GM12892 (cell line): ENCODE measurements around the gene LTB.

ENCODE experiments used
- DNase-seq: peaks from one replicate; pipeline ENCODE4 v3.0.0; 2011; ENCODE audit not compliant: insufficient read length
- FAIRE-seq: peaks from 2 replicates; lab custom pipeline; 2011; peaks lifted over from hg19 to GRCh38; lab: Jason Lieb, UNC
- POLR2A ChIP-seq: IDR thresholded peaks from 2 replicates; pipeline ENCODE4 v1.6.1; 2011; ENCODE audit warnings: low read depth, low read length, control low read depth
- POLR2AphosphoS5 ChIP-seq: IDR thresholded peaks from 2 replicates; pipeline ENCODE4 v1.6.1; 2011; ENCODE audit warnings: low read depth, low read length, control low read depth
- TAF1 ChIP-seq: IDR thresholded peaks from 2 replicates; pipeline ENCODE4 v1.6.1; 2011; ENCODE audit warnings: low read depth, mild to moderate bottlenecking, control low read depth, low read length, borderline replicate concordance

Gene LTB

DNA sequence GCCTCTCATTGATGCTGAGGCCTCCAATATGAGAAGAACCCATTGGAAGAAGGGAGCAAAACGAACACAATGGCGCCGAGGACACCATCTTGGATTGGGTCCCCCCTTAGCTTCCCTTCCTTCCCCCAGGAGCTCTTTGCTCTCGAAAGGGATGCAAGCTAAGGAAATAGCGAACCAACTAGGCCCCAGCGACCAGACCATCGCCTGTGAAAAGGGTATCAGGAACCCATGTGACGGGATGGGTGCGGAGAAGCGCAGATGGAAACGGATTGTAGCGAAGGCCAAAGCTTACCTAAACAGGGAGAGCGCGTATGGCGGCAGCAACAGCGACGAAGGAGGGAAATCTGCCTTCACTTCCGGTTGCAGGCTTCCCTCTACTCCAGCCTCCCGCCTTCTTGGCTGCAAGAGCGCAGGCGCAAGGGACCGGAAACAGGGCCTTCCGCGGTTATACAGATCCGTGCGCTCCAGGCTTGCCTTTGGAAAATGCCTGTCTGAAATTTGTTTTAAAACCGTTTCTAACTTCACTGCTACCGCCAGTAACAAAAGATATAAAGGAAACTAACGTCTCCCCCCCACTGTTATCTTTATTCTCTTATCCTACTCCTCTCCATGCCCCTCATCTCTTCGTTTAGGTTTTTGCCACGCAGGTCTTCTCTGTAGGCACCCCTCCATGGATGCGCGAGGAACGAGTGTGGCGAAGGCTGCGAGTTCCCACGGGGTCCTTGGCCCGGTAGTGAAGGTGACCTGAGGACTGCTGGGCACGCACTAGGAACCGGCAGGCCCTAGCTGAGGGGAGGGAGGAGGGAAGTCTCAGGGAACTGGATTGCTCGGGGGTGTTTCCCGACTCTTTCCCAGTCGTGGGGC, 40.3 kb downstream of the LTB start, which contains the start of gene DDX39B:
TSS of gene DDX39B (minus strand) at position 346 of the 864 bp plus-strand sequence. CDS start 1,471 bp downstream, outside the sequence.
- FAIRE-seq (peak; percentile 92), DNase-seq (peak; percentile 76)
- peak; percentile 99 for TF ChIP-seq POLR2AphosphoS5
- TF ChIP-seq TAF1: peak; percentile 100
- TF ChIP-seq POLR2A: peak; percentile 98

DNA sequence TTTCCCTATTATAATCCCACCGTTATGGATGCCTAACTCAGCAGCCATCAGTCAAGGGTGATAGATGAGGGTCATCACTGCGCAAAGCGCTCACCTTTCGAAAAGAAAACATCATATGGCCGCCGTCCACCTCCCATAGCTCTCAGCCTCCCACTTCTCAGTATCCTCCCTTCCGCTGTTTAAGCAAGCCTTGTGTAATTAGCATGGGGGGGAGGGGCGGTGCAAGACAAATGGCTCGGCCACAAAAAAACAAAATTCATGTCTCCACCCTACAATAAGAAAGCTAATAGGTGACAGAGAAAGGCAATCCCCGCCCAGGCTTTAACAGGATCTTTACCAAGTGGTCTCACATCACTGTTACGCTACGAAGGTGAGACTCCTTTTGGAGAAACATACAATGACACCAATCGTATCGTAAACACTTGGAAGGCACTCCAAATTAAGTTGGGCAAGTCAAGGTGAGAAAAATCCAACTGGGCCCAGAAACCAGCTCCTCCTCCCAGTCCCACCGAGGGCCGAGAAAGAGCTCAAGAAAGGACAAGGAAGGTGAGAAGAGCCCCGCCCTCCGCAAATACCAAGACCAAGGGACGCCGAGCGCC, 41.1 kb downstream of the LTB start:
- FAIRE-seq (peak; percentile 48), DNase-seq (no peak)
- TF ChIP-seq POLR2A: no peak
- no peak for TF ChIP-seq TAF1
- no peak for TF ChIP-seq POLR2AphosphoS5

DNA sequence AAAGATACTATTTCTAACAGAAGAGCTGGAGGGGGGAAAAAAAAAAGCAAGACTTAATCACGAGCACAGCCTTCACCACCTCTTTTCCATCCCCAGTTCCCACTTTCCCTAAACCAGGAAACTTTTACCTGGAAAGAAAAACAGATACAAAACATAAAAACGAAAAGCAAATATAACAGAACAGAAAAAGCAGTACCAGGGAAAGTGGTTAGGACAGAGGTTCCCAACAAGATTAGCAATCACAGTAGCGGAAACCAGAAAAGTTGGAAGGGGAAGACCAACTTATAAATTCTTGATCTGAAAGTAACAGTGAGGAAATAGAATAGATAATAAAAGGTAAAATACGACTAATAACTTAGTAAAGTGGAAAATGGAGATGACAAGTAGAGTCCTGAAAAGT, 41.6 kb downstream of the LTB start:
- DNase-seq (no peak), FAIRE-seq (no peak)
- TF ChIP-seq POLR2A: no peak
- TF ChIP-seq POLR2AphosphoS5: no peak
- TF ChIP-seq TAF1: no peak

DNA sequence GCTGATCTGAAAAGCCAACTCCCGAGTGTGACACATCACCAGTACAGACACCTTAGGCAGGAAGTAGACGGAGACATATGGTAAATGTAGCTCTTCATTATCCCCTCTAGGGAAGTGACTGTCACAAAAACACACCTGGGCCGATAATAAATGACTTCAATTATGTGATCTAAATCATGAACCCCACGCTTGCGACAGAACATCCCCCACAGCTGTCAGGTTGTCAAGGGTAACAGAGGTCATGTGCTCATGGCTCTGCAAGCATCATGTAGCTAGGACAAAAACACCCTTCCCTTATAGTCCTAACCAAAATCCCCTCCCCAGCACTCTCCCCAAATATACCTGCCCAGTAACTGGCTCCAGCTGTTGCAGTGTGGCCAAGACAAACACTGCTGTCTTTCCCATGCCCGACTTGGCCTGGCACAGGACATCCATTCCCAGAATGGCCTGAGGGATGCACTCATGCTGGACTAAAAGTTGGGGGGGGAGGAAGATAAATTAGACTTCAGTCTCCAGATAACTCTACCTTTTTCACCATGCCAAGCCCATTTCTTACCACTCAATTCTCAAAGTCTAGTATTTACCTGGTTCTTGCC, 43.3 kb downstream of the LTB start:
- no peak for DNase-seq
- TF ChIP-seq TAF1: no peak
- TF ChIP-seq POLR2AphosphoS5: no peak
- TF ChIP-seq POLR2A: no peak
- FAIRE-seq: no peak

DNA sequence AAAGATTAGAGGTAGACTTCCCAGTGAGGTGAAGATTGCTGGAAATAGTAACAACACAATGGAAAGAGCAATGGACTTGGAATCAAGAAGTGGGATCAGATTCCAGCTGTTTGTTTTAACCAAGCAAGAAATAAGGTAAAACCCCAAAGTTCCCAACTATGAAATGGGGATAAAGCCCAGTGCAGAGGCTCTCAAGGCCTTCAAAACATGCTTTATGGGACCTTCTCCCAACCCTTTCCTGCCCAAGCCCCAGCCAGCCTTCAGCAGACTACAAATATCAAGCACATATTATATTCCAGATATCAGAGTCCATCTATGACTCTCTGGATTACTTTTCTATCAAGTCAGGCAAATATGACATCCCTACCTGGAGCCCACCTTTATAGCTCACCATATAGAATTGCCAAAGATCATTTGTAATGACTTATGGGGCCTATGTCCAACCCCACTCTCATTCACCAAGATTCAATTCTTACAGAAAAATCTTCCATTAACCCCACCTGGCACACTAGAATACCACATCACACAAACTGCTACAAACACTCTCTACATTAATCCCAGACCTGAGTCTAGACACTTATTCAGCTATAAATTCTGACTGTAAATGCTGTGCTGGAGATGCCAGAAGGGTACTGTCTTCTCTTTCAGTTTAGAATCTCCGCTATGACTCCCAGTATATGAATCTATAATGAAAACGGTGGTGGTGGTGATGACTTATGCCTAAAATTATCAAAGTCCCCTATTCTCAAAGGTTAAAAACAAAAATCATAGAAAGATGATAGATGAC, 46.5 kb downstream of the LTB start:
- TF ChIP-seq POLR2A (peak; percentile 32; the same call in 1 of the 2 replicates), POLR2AphosphoS5 (no peak)
- DNase-seq (no peak), FAIRE-seq (no peak)

DNA sequence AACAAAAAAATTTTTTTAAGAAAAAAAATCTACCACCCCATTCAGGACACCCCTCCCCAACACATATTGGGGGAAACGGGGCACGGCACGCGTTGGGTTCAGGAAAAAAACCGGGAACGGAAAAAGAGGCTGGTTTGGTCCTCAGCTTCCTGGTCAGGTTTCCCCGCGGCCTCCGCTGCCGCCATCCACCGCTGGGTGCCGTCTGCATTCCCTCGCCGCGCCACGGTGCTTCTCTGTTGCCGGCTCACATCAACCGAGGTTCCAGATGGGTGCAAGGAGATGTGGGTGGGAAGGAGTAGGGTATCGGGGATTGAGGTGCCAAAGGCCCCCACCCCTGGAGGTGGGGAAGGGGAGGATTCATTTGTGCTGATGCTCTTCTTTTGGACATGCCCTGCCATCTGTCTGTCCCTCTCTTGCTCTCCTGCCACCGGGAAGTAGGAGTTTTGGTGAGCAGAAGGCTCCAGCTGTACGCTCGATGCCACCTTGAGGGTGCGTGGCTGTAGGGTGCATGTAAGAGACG, 47.6 kb downstream of the LTB start:
- DNase-seq: no peak
- no peak for FAIRE-seq
- TF ChIP-seq TAF1: no peak
- TF ChIP-seq POLR2AphosphoS5: no peak
- no peak for TF ChIP-seq POLR2A

DNA sequence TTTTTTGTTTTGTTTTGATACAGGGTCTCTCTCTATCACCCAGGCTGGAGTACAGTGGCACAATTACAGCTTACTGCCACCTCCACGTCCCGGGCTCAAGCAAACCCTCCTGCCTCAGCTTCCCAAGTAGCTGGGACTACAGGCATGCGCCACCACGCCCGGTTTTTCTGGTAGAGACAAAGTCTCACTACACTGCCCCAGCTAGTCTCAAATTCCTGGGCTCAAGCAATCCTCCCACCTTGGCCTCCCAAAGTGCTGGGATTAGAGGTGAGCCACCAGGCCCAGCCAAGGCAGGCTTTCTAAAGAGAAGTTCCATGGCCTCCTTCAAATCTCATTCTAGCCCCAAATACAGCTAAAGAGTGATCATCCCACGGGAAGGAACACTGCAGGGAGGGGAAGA, 48.2 kb downstream of the LTB start:
- no peak for FAIRE-seq
- peak; percentile 44; the same call in 1 of the 2 replicates for TF ChIP-seq POLR2A
- TF ChIP-seq POLR2AphosphoS5: no peak

GRCh38 chr6:31533455-31533841, 48.8 kb downstream of the LTB start:
- no peak for DNase-seq
- 0 out of 2 replicates have a peak, but pooled peaks have one; percentile 19 for TF ChIP-seq POLR2AphosphoS5
- no peak; the same call in 1 of the 2 replicates for TF ChIP-seq POLR2A
- FAIRE-seq: no peak

More for the DNA sequence above, 48.2 kb downstream of the LTB start:
- DNase-seq: no peak

DNA sequence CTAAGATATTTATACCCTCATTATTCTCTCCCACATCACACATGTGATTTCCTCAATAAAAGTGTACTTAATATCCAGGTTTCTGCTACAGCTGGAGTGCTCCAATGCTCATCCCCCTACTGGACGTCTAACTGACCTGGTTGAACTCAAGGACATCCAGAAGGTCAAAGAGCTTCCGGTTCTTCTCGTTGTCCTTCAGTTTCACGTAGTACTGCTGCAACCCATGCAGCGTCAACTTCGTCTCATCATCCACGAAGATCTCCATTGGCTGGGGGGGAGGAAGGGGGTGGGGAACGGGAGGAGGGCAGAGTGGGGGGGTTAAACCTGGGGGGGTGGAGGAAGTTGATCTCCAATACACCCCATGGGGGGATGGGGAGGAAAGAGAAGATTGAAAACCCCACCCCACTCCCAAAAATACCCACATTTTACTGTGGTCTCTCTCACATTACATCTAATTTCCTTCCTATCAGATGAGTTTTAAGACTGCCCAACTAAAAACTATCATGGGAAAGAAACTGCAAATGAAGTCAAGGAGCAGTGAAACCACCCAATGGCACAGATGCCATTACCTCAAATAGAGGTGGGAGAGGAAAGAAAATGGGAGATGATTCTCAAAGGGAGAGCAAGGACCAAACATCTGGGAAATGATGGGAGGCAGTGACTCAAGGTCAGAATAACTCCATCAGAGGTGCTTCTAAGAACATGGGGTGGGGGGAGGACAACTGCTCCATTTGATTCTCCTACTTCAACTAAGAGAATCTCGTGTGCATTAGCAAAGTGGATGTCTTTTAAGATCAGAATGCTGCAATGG, 49.4 kb downstream of the LTB start:
- TF ChIP-seq POLR2AphosphoS5: no peak; the same call in none of the 2 replicates
- TF ChIP-seq POLR2A: peak; percentile 17; the same call in 1 of the 2 replicates
- no peak for TF ChIP-seq TAF1
- FAIRE-seq: no peak
- DNase-seq: no peak
